HepG2 (cell line): ENCODE results near the gene RBM34. TPM values are rescaled to one million over a fixed set of nuclear protein-coding genes. Genes with fewer than 3 reads are reported as not detected.

Experiments
- ARID3A ChIP-seq: IDR thresholded peaks from 2 replicates; pipeline ENCODE4 v1.6.1; 2012; ENCODE audit warnings: low read depth, low read length, improper control_type of control experiment
- ARNT2 ChIP-seq: sonication (generic); formaldehyde crosslinking; IDR thresholded peaks from 2 replicates; pipeline ENCODE4 v1.8.0; 2022; ENCODE audit warnings: mild to moderate bottlenecking, low read depth, missing genetic modification reagents, moderate library complexity
- E2F5 ChIP-seq: sonication (generic); formaldehyde crosslinking; conservative IDR thresholded peaks from 2 replicates; pipeline ENCODE4 v1.4.0; 2020; ENCODE audit warnings: missing genetic modification reagents
- HNF1A ChIP-seq, 2 experiments: sonication (generic) in 1 of 2; formaldehyde crosslinking in 1 of 2; IDR thresholded peaks; 2 replicates each; pipeline versions ENCODE4 v1.4.0 to v1.6.1; 2016 to 2020; ENCODE audit warnings: borderline replicate concordance in 1 of 2, low read depth in 1 of 2, mild to moderate bottlenecking in 1 of 2, missing genetic modification reagents in 1 of 2
- MZF1 ChIP-seq: sonication (generic); formaldehyde crosslinking; IDR thresholded peaks from 2 replicates; pipeline ENCODE4 v1.8.1; 2023; ENCODE audit warnings: mild to moderate bottlenecking, missing genetic modification reagents, borderline replicate concordance
- ZNF180 ChIP-seq: sonication (generic); formaldehyde crosslinking; IDR thresholded peaks from 2 replicates; pipeline ENCODE4 v1.4.0; 2020; ENCODE audit warnings: low read depth, missing genetic modification reagents, borderline replicate concordance
- ZNF567 ChIP-seq: sonication (generic); formaldehyde crosslinking; IDR thresholded peaks from 2 replicates; pipeline ENCODE4 v1.8.1; 2023; ENCODE audit warnings: mild to moderate bottlenecking, missing genetic modification reagents, borderline replicate concordance
- ZNF747 ChIP-seq: sonication (generic); formaldehyde crosslinking; IDR thresholded peaks from 2 replicates; pipeline ENCODE4 v1.8.1; 2023; ENCODE audit warnings: missing genetic modification reagents, mild to moderate bottlenecking, borderline replicate concordance
- polyA plus RNA-seq, 8 experiments: library from polyadenylated mRNA; depleted of rRNA in 3 of 8; stranded (reverse) in 7 of 8; unstranded in 1 of 8; fragments of >200 nt; fragmentation: Illumina TruSeq in 4 of 8; extraction: Trizol in 4 of 8; gene quantifications; 2 replicates each; pipeline versions ENCODE4 v1.2.1 to v1.2.3, GENCODE V29; 2011 to 2016; ENCODE audit warnings: low read depth in 4 of 8, missing spikeins in 1 of 8, mixed read lengths in 1 of 8; ENCODE audit not compliant: insufficient read depth in 1 of 8
- total RNA-seq, 5 experiments: library from RNA; depleted of rRNA; stranded (reverse); fragments of >200 nt; fragmentation: Illumina TruSeq; extraction: Trizol; gene quantifications; 2 replicates each; pipeline ENCODE4 v1.2.3, GENCODE V29; 2016; ENCODE audit warnings: low read depth in 1 of 5
- TF ChIP-seq, protein P1 (sequence below): sonication (generic); formaldehyde crosslinking; IDR thresholded peaks from 2 replicates; pipeline ENCODE4 v1.4.0; 2020; ENCODE audit warnings: mild to moderate bottlenecking, missing genetic modification reagents

The RBM34 gene
- total and polyA plus RNA-seq, 2 of the 13 experiments (the other 11 are each of a cell fraction or from before 2014, with no cell fraction given), result 34.7 to 73.0 TPM

DNA sequence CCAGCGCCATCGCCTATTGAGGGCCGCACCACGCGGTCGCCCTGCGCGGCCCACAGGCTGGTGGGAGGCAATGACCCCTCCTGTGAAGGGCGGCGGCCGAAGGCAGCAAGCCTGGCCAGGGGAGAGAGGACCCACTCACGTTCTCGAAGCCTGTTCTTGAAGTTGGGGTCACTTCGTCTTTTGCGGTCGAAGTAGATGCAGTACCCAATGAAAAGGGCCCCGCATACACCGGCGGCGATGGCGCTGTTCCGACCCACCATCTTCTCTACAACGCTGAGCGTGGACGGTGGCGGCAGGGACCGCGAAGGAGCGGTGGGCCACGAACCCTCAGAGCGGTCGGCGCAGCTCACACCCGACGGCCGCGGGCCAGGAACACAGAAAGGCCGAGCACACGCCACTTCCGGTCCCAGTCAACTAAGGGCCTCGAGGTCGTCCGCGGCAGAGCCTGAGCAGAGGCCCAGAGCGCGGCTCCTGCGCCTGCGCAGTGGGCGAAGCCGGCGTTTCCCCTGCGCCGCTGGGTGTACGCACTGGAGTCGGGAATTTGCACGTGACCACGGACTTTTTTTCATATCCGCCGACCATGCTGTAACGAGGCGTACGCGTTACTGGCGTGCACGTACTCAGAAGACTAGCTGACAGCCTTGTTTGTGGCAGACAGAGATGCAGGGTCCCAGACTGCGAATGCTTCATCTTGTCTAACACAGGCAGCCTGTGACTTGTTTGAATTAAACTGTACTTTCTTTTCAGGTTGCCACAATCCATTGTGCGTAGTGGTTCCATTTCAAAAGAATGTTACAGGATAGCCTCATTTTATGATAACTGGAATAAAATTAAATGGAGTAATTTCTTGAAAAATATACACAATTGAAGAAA is 32.4 kb downstream of the RBM34 start, which contains the start of gene TOMM20 (continued):
- no peak for TF ChIP-seq ARID3A
- no peak for TF ChIP-seq HNF1A (IDR thresholded peaks at IDR 0.05; ENCODE audit: low read depth)
- peak; percentile 52; the same call in 1 of the 2 replicates for TF ChIP-seq HNF1A (CRISPR knock-in tag; IDR thresholded peaks at IDR 0.05; ENCODE audit: borderline replicate concordance)
- peak; percentile 93; the same call in 1 of the 2 replicates for TF ChIP-seq ZNF747
- TF ChIP-seq, protein P1, sequence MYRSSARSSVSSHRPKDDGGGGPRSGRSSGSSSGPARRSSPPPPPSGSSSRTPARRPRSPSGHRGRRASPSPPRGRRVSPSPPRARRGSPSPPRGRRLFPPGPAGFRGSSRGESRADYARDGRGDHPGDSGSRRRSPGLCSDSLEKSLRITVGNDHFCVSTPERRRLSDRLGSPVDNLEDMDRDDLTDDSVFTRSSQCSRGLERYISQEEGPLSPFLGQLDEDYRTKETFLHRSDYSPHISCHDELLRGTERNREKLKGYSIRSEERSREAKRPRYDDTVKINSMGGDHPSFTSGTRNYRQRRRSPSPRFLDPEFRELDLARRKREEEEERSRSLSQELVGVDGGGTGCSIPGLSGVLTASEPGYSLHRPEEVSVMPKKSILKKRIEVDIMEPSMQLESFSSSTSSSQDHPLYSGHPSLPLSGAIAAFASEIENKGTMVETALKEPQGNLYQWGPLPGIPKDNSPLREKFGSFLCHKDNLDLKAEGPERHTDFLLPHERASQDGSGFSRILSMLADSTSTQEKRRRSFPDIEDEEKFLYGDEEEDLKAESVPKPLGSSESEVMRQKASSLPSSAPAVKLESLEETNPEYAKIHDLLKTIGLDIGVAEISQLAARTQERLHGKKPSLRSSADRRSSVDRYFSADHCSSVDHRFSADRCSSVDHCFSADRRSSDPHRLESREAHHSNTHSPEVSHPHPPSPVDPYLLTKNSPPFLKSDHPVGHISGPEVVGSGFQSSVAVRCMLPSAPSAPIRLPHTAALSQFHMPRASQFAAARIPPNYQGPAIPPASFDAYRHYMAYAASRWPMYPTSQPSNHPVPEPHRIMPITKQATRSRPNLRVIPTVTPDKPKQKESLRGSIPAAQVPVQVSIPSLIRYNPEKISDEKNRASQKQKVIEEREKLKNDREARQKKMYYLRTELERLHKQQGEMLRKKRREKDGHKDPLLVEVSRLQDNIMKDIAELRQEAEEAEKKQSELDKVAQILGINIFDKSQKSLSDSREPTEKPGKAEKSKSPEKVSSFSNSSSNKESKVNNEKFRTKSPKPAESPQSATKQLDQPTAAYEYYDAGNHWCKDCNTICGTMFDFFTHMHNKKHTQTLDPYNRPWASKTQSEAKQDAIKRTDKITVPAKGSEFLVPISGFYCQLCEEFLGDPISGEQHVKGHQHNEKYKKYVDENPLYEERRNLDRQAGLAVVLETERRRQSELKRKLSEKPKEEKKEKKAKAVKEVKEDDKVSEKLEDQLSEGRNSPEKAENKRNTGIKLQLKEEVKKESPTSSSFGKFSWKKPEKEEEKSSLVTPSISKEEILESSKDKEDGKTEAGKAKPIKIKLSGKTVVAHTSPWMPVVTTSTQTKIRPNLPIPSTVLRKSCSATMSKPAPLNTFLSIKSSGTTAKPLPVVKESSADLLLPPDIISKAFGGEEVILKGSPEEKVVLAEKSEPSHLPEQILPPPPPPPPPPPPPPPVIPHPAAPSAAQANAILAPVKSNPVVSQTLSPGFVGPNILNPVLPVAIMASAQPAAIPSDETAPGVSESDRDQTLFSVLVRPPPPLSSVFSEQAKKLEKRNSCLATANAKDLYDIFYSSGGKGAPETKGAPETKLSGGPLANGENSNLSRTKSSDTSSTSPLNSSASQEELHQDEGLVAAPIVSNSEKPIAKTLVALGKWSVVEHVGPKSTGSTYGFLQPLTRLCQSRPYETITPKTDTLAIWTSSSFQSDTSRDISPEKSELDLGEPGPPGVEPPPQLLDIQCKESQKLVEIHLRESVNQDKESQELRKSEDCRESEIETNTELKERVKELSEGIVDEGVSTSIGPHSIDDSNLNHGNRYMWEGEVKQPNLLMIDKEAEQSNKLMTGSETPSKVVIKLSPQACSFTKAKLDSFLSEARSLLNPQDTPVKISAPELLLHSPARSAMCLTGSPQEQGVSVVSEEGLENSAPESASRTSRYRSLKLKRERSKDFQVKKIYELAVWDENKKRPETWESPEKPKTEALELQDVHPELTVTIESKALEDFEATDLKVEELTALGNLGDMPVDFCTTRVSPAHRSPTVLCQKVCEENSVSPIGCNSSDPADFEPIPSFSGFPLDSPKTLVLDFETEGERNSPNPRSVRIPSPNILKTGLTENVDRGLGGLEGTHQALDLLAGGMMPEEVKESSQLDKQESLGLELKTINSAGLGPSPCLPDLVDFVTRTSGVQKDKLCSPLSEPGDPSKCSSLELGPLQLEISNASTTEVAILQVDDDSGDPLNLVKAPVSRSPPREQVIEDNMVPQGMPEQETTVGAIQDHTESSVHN, result no peak
- TF ChIP-seq E2F5 (CRISPR knock-in tag), result no peak
- TF ChIP-seq ZNF567, result peak; percentile 68; the same call in 1 of the 2 replicates
- TF ChIP-seq ZNF180 (CRISPR knock-in tag), result 0 out of 2 replicates have a peak, but pooled peaks have one; percentile 38
- TF ChIP-seq MZF1, result peak; percentile 81; the same call in 1 of the 2 replicates
- peak; percentile 93 for TF ChIP-seq ARNT2 (CRISPR knock-in tag)
